Ectodermal cell (in vitro differentiated cells): ENCODE measurements around the gene RLN1.
"Not testable (repeated sequence)": the region's sequence is repeated elsewhere in the genome, so short reads cannot be mapped to it uniquely, and the experiment has no call there.

Experiments
- H3K27ac ChIP-seq: 2 replicates; pipeline ENCODE4 v1.7.0; 2013; ENCODE audit warnings: mild to moderate bottlenecking, low read depth, low read length; ENCODE audit not compliant: insufficient read depth, poor library complexity, severe bottlenecking
- H3K27me3 ChIP-seq: 2 replicates; pipeline ENCODE4 v1.7.0; 2013; ENCODE audit warnings: mild to moderate bottlenecking, low read length; ENCODE audit not compliant: insufficient read depth, control insufficient read depth, poor library complexity, severe bottlenecking
- H3K36me3 ChIP-seq: one replicate; pipeline ENCODE4 v1.7.0; 2013; ENCODE audit warnings: low read length; ENCODE audit not compliant: control insufficient read depth, insufficient read depth
- H3K4me1 ChIP-seq: one replicate; pipeline ENCODE4 v1.7.0; 2013; ENCODE audit warnings: low read length; ENCODE audit not compliant: control insufficient read depth, insufficient read depth
- H3K4me3 ChIP-seq: 2 replicates; pipeline ENCODE4 v1.7.0; 2013; ENCODE audit warnings: low read depth, low read length, control low read depth; ENCODE audit not compliant: insufficient read depth
- H3K9me3 ChIP-seq: 2 replicates; pipeline ENCODE4 v1.7.0; 2013; ENCODE audit warnings: mild to moderate bottlenecking, low read length, moderate library complexity; ENCODE audit not compliant: control insufficient read depth
- WGBS, 2 experiments: methylation state at CpG; one replicate each; pipeline ENCODE4 v1.1.7; 2013; ENCODE audit warnings: missing lambda C conversion rate in 2 of 2; 5-methylcytosine and 5-hydroxymethylcytosine counted together

Gene RLN1

DNA sequence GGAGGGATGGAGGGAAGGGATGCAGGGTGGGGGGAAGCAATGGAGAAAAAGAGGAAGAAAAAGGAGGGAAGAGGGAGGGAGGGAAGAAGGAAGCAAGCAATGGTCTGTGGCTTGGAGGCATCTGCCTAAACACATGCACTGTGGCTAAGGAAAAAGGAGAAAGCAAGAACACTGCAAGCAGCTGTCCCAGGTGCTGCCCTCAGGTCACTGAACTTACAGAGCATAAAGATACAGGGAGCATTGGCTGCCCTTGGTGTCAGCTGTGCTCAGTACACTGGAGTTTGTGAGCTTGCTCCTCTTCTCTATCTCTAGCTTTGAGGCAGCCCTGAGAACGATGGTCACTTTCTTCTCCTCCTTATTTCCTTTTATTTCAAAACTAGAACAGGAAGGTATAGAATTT lies 18.1 kb downstream of the RLN1 start:
- H3K27ac ChIP-seq, H3K4me1 ChIP-seq: not testable (repeated sequence)
- no CpG with 5 or more reads among the region's 1 CpG for WGBS, 2 experiments

DNA sequence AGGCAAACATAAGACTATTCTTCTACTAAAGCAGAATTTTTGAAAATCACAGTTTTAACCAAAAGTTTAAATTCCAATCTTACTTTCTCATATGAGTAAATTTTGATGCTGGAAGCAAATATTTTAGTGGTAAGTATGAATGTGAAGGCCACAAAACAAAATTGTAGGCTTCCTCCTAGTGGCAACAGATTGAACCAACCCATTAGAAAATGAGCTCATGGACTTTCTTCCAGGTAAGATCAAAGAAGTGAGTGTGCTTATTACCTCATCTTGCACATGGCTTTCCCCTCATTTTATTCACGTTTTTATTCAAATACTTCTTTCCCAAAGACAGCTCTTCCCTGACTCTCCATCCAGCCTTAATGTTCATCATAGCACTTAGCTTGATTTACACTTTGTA lies 18.6 kb downstream of the RLN1 start:
- Histone ChIP-seq H3K27me3 (no peaks in the 10 kb centered on the region), H3K9me3 (no peaks in the 10 kb centered on the region), H3K27ac (no peak overlapping the region), H3K4me1 (no peaks in the 10 kb centered on the region), H3K4me3 (no peak overlapping the region), H3K36me3 (no peaks in the 10 kb centered on the region)
- 60 to 64% methylated on average over 1 of the region's 1 CpG for WGBS, 2 experiments

More for the DNA sequence above, 18.1 kb downstream of the RLN1 start:
- H3K36me3 ChIP-seq, H3K4me3 ChIP-seq, H3K9me3 ChIP-seq, H3K27me3 ChIP-seq: not testable (repeated sequence)

DNA sequence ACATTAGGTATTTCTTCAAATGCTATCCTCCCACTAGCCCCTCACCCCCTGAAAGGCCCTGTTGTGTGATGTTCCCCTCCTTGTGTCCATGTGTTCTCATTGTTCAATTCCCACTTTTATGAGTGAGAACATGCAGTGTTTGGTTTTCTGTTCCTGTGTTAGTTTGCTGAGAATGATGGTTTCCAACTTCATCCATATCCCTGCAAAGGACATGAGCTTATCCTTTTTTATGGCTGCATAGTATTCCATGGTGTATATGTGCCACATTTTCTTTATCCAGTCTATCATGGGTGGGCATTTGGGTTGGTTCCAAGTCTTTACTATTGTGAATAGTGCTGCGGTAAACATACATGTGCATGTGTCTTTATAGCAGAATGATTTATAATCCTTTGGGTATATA lies 23.3 kb downstream of the RLN1 start:
- not testable (repeated sequence) for H3K27me3 ChIP-seq, H3K36me3 ChIP-seq, H3K4me1 ChIP-seq, H3K27ac ChIP-seq, H3K4me3 ChIP-seq, H3K9me3 ChIP-seq
- WGBS, 2 experiments, result 85 to 94% methylated on average over 1 of the region's 1 CpG

DNA sequence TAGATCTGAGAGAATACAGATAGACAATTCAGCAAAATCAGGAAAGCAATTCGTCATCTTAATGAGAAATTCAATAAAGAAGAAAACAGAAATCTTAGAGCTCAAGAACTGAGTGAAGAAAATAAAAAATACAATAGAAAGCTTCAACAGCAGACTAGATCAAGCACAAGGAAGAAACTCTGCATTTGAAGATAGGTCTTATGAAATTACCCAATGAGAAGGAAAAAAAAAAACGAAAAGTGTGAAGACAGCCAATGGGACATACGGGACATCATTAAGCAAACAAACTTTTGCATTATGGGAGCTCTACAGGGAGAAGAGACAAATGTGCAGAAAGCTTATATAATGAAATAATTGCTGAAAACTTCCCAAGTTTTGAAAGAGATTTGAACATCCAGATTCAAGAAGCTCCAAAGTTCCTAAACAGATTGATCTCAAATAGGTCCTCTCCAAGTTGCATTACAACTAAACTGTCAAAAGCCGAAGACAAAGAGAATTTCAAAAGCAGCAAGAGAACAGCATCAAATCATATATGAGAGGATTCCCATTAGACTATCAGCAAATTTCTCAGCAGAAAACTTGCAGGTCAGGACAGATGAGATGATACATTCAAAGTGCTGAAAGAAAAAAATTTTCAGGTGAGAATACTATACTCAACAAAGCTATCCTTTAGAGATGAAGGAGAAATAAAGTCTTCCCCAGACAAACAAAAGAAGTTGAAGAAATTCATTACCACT lies 24.3 kb downstream of the RLN1 start:
- Histone ChIP-seq H3K27me3 (no peaks in the 10 kb centered on the region), H3K9me3 (no peaks in the 10 kb centered on the region), H3K4me3 (no peak overlapping the region), H3K4me1 (no peaks in the 10 kb centered on the region), H3K36me3 (no peaks in the 10 kb centered on the region), H3K27ac (no peak overlapping the region)
- WGBS, 2 experiments, result 64 to 71% methylated on average over 3 to 4 of the region's 4 CpGs

DNA sequence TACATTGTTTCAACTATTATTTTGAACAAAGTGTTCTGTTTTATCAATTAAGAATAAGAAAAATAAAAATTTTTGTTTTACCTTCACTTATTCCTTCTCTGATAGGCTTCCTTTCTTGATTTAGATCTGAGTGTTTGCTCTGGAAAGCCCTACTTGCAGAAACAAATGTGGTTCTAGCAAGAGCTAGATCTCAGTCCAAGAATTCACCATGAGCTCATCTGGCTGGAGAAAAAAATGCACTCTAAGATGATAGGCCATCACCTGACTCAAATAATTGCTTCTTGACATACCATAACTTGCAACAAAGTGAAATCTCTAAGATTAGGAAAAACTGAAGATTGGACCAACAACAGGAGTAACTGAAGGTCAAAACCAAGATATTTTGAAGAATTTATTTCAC lies 28.8 kb downstream of the RLN1 start:
- no peaks in the 10 kb centered on the region for H3K27me3 ChIP-seq
- no peak overlapping the region for H3K4me3 ChIP-seq
- no peaks in the 10 kb centered on the region for H3K36me3 ChIP-seq
- no peak overlapping the region for H3K27ac ChIP-seq
- no peaks in the 10 kb centered on the region for H3K9me3 ChIP-seq
- no peaks in the 10 kb centered on the region for H3K4me1 ChIP-seq

GRCh38 chr9:5305741-5306140 lies 33.9 kb downstream of the RLN1 start:
- H3K9me3 ChIP-seq, result no peaks in the 10 kb centered on the region
- 94% methylated on average over 2 of the region's 2 CpGs for WGBS, 2 experiments
- H3K27me3 ChIP-seq, result no peaks in the 10 kb centered on the region
- H3K27ac ChIP-seq, result no peak overlapping the region
- no peaks in the 10 kb centered on the region for H3K4me1 ChIP-seq
- no peak overlapping the region for H3K4me3 ChIP-seq
- H3K36me3 ChIP-seq, result no peaks in the 10 kb centered on the region

DNA sequence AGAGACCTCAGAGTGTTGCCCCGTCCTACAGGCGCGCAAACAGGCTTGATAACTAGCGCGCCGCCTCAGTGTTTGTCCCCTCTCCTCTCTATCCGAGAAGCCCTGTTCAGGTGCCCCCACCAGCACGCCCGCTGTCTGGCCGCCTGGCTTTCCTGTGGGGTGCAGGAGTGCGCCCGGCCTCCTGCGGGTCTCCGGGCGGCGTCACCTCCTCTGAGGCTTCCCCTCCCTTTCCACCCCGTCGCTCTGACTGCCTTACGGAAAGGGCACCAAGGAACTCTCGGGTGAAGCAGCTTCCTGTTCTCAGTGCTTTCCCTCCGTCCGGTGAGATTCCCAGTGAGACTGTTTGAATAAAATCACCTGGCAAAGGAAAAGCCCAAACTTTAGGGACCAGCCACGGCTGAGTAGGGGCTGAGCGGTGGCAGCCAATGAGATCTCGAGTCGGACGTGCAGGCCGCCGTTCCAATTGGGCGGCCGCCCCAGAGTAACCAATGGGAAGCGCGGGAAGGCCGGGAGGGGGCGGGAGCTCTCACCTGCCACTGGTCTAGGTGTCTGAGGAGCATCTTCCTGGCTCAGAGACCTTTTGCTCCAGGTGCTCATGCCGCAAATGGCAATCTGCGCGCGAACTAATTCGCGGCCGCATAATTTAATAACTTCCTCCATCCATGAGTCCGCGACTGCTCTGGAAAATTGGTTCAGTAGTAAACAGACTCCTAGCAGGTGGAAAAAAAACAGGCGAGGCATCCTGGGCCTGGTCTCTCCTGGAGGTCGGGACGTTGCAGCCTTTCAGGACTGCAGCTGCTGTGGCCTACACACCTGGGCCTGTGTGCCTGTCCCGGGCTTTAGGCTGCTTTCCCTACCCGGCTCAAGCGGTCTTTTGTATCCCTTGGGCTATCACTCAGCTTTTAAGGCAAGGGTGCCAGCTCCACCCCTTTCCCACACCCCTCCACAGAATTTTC lies 35.6 kb downstream of the RLN1 start, which contains the start of gene RLN2:
RLN2 (minus strand) TSS at position 877 of the 956 bp plus-strand sequence; CDS start at position 741, 136 bp downstream.
- not testable (repeated sequence) for H3K4me3 ChIP-seq, H3K9me3 ChIP-seq, H3K36me3 ChIP-seq, H3K4me1 ChIP-seq, H3K27me3 ChIP-seq, H3K27ac ChIP-seq
- WGBS, 2 experiments, result 77 to 78% methylated on average over 15 of the region's 50 CpGs

DNA sequence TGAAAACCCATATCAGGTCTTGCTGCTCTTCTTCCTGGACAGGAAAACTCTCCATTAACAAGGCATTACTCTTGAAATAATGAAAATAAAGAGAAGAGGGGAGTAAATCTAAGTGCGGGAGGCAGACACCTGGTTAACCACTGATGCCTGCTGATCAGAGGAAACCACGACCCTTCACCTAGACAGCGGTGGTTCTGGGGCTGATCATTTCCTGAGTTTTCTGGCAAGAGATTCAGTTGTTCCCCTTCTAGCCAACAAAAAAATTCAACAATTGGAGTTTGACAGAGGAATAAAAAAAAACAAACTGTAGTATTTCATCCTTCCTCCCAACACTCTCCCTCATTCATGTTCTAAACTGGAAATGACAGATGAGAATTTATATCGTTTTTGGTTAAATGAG lies 38.1 kb downstream of the RLN1 start:
- H3K27me3 ChIP-seq, result no peaks in the 10 kb centered on the region
- H3K27ac ChIP-seq, result no peak overlapping the region
- no peak overlapping the region for H3K4me3 ChIP-seq
- H3K4me1 ChIP-seq, result no peaks in the 10 kb centered on the region
- no peaks in the 10 kb centered on the region for H3K36me3 ChIP-seq
- 90 to 96% methylated on average over 3 to 4 of the region's 4 CpGs for WGBS, 2 experiments
- no peaks in the 10 kb centered on the region for H3K9me3 ChIP-seq

GRCh38 chr9:5292141-5292540 lies 47.5 kb downstream of the RLN1 start:
- WGBS, 2 experiments, result 95 to 100% methylated on average over 1 of the region's 1 CpG

DNA sequence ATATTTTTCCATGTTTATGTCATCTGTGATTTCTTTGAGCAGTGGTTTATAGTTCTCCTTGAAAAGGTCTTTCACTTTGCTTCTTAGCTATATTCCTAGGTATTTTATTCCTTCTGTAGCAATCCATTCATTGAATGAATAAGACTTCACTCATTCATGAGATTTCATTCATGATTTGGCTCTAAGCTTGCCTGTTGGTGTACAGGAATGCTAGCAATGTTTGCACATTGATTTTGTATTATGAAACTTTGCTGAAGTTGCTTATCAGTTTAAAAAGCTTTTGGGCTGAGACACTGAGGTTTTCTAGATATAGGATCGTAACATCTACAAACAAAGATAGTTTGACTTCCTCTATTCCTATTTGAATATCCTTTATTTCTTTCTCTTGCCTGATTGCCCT lies 51.1 kb downstream of the RLN1 start:
- Histone ChIP-seq H3K4me3 (no peak overlapping the region), H3K36me3 (no peaks in the 10 kb centered on the region), H3K27ac (no peak overlapping the region), H3K27me3 (no peaks in the 10 kb centered on the region), H3K9me3 (no peaks in the 10 kb centered on the region), H3K4me1 (no peaks in the 10 kb centered on the region)
- 86% methylated on average over 1 of the region's 1 CpG; no CpG with 5 or more reads in 1 of the 2 experiments for WGBS, 2 experiments

More at GRCh38 chr9:5292141-5292540, 47.5 kb downstream of the RLN1 start:
- Histone ChIP-seq H3K4me1 (no peaks in the 10 kb centered on the region), H3K27me3 (no peaks in the 10 kb centered on the region), H3K4me3 (no peak overlapping the region), H3K27ac (no peak overlapping the region), H3K36me3 (no peaks in the 10 kb centered on the region), H3K9me3 (no peaks in the 10 kb centered on the region)
